Kasumi-1 (cell line): ENCODE data around the gene TNFRSF1A.

Experiments used
- DNase-seq, 2 experiments: peaks; one replicate each; lab custom pipeline; 2025; lab: John Stamatoyannopoulos, UW

Gene TNFRSF1A

GRCh38 chr12:6341417-6342139 lies at the start of gene TNFRSF1A:
Gene TNFRSF1A (minus strand): TSS chr12:6342076. CDS start chr12:6341814, 262 bp downstream.
- DNase-seq = peak; percentile 87 to 89

DNA sequence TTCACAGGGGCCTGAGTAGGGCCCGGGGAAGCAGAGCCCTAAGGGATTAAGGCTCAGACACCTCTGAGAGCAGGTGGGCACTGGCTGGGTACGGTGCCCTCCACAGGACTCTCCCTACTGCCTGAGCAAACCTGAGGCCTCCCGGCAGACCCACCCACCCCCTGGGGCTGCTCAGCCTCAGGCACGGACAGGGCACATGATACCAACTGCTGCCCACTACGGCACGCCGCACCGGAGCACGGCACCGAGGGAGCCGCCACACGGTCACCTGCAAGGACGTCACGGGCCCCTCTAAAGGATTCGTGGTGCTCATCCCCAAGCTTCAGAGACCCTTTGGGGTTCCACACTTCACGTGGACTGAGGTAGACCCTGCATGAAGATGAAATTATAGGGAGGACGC lies 49.1 kb upstream of the TNFRSF1A start:
- no peak for DNase-seq

GRCh38 chr12:6390084-6390799 lies 48.4 kb upstream of the TNFRSF1A start:
- no peak for DNase-seq

GRCh38 chr12:6387541-6387940 lies 45.7 kb upstream of the TNFRSF1A start:
- DNase-seq = no peak

GRCh38 chr12:6386491-6386890 lies 44.6 kb upstream of the TNFRSF1A start:
- DNase-seq = no peak

- DNase-seq = no peak
Measured at GRCh38 chr12:6386038-6386437, 44.2 kb upstream of the TNFRSF1A start.

- no peak for DNase-seq
Measured at GRCh38 chr12:6384499-6385436, 42.9 kb upstream of the TNFRSF1A start.

DNA sequence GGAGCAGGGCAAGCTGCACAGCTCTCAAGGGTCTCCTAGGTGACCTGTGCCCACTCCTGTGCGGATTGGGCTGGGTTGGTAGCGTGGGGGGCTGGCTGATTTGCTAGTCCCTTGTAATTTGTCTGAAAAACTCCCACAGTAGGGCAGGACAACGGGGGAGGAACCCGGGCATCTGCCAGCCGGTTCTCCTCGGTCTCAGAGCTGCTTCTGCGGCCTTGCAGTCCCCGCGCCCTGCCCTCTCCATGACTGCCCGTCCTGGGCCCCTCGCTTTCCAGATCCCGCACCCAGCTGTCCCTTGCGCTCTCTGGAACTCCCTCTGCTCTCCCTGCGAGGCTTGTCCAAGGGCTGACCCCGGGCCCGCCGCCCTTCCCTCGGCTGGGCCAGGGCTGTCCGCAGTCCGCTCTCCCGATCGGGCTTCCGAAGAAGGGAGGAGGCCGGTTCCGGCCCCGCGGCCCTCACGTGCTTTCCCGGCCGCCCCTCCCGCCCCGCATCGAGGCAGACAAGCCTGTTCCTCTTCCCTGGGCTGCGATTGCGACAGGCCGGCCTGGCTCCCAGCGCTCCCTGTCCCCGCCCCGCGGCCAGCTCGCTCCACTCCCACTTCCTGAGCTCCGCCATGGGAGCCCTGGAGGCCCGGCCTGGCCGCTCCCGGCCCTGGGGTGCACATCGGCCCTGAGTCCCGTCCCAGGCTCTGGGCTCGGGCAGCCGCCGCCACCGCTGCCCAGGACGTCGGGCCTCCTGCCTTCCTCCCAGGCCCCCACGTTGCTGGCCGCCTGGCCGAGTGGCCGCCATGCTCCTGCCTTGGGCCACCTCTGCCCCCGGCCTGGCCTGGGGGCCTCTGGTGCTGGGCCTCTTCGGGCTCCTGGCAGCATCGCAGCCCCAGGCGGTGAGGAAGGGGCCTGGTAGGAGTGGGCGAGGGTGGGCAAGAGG lies 42.0 kb upstream of the TNFRSF1A start, which contains the start of gene LTBR:
Gene LTBR (plus strand): TSS at position 591 of the 927 bp plus-strand sequence. CDS start 197 bp downstream, at position 788.
- peak; percentile 28 to 58 for DNase-seq

DNA sequence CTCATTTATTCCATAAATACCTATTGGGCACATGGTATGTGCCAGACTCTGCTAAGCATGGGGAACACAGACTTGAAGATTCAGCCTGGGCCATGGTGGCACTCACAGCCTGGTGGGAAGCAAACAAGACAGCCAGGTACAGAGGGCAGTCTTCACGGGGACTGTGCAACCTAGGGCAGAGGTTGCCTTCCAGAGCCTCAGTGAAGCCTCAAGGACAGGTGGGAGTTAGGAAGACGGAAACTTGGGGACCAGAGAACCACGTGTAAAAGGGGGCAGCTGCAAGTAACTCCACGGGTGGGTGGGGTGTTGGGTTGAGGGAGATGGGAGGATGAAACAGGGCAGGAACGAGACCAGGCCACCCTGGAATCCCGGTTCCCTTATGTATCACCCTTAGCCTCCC lies 41.1 kb upstream of the TNFRSF1A start:
- DNase-seq = no peak

GRCh38 chr12:6382371-6382770 lies 40.5 kb upstream of the TNFRSF1A start:
- no peak for DNase-seq

GRCh38 chr12:6380141-6381121 lies 38.6 kb upstream of the TNFRSF1A start:
- no peak for DNase-seq

- DNase-seq = no peak
Measured at GRCh38 chr12:6378709-6379472, 37.0 kb upstream of the TNFRSF1A start.

- DNase-seq = no peak
Measured at GRCh38 chr12:6377667-6377994, 35.8 kb upstream of the TNFRSF1A start.

DNA sequence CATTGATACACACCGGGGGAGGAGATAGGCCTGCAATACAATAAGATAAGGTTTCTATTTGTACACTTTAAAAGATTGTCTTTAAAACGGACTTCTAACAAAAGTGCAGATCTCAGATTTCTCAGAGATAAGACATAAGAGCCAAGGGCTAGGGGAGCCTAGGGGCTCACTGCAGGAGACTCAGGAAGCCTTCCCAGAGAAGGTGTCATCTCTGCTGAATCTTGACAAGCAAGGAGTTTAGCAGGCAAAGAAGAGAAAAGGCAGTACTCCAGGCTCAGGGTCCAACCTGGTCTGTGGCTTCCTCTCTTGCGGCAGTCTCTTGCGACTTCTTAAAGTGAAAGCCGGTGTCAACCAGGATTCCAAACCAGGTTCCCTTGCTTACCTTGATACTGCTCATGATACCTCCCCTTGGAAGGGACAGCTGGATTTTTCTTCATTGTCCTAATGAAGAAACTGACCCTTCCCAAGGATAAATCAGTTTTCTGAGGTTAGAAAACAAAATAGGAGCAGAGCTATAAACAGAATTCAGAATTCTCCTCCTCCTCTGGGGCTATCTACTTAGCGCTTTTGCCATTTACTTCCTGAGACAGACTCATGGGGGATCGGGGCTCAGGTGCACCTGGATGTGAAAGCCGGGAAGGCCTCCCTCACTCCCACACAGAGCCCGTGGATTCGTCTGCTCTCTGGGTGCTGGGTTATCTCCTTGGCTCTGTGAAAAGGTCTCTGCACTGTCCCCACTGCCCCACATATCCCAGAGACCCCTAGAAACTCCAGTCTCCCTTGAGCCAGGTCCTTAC lies 35.2 kb upstream of the TNFRSF1A start:
- DNase-seq = no peak

- no peak for DNase-seq
Measured at GRCh38 chr12:6376079-6376869, 34.4 kb upstream of the TNFRSF1A start.

DNA sequence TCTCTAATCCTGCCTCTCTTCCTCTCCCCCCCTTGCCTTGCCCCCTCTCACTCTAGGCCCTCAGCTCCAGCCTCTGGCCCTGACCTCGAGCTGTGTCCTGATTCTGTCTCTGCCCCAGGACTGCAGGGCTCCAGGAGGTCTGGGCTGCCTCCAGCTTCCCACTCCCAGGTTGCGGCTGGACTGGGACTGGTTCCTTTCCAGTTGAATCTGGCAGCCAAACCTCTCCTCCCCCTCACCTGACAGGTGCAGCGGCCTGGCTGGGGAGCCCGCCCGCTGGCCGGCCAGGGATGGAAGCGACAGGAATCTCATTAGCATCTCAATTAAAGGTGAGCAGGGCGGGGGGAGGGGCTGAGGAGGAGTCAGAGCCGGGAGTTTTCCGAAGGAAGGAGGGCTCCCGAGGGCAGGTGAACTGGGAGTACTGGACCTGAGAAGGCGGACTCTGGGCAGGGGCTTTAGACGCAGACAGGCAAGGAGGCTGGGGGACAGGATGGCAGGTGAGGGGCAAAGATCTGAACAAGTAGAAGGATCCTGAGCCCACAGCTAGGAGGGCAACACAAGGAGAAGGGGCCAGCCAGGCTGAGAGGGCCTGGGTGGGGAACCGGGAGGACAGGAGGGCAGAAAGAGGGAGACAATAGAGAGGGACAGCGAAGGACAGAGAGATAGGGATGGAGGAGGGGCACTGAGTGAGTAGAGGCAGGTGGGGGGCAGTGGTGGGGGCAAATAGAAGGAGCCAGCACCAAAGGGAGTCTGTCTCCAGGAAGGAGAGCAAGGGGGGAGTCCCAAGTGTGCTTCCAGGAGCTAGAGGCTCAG lies 33.6 kb upstream of the TNFRSF1A start, which contains the start of gene SCNN1A:
Gene SCNN1A (minus strand): TSS at position 295 of the 810 bp plus-strand sequence. CDS start 780 bp downstream, outside the sequence.
- no peak for DNase-seq

DNA sequence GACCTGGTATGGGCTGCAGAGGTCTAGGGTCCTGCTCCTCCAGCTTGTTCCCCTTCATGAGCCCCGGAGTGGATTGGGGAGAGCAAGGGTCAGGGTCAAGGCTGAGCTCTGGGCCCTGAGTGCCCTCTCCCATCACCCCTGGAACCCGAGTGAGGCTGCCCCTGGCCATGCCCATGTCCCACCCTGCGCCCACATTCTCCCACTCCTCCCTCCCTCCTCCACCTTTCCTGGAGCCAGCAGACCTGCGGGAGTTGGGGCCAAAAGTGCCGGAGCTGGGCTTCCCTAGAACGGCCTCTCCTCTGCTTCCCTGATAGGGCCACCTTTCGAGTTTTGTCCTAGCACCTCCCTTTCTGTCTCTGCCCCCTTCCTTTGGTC lies 32.9 kb upstream of the TNFRSF1A start:
- no peak for DNase-seq
